Stimulated activated CD4-positive, alpha-beta T cell treated with anti-CD3 and anti-CD28 coated beads, Interleukin-1b, Interleukin-23, amount 100 ng/mL, for 24 hours (primary cell): ENCODE results near the gene ERF.

Experiments
- DNase-seq, 4 experiments: peaks; one replicate each; pipeline ENCODE4 v3.0.0-alpha.2; 2020; ENCODE audit warnings: low read depth in 4 of 4, low spot score in 1 of 4

ERF gene

GRCh38 chr19:42242512-42243409 lies 12.2 kb downstream of the ERF start, which contains the start of gene GSK3A:
Gene GSK3A, minus strand, starts transcription at chr19:42242602. Its CDS starts 137 bp downstream, at chr19:42242465.
- peak; percentile 82 to 93 (median 90) for DNase-seq

- DNase-seq = no peak
Measured at GRCh38 chr19:42242069-42242511, 12.8 kb downstream of the ERF start.

GRCh38 chr19:42241279-42241678 lies 13.6 kb downstream of the ERF start:
- no peak for DNase-seq

GRCh38 chr19:42239544-42240220 lies 15.2 kb downstream of the ERF start:
- no peak for DNase-seq

GRCh38 chr19:42235181-42235580 lies 19.7 kb downstream of the ERF start:
- no peak for DNase-seq

- DNase-seq = no peak
Measured at GRCh38 chr19:42234364-42234763, 20.6 kb downstream of the ERF start.

GRCh38 chr19:42233678-42234292 lies 21.1 kb downstream of the ERF start:
- no peak for DNase-seq

GRCh38 chr19:42233106-42233505 lies 21.8 kb downstream of the ERF start:
- DNase-seq = no peak

- no peak for DNase-seq
Measured at GRCh38 chr19:42232435-42232834, 22.5 kb downstream of the ERF start.

- DNase-seq = no peak
Measured at GRCh38 chr19:42230571-42230970, 24.4 kb downstream of the ERF start.

GRCh38 chr19:42229855-42230351 lies 25.0 kb downstream of the ERF start:
- no peak for DNase-seq

GRCh38 chr19:42229301-42229854 lies 25.6 kb downstream of the ERF start:
- DNase-seq = no peak

- DNase-seq = no peak
Measured at GRCh38 chr19:42228641-42229040, 26.3 kb downstream of the ERF start.

- DNase-seq = no peak
Measured at GRCh38 chr19:42226886-42227285, 28.0 kb downstream of the ERF start.

GRCh38 chr19:42225718-42226292 lies 29.1 kb downstream of the ERF start:
- DNase-seq = no peak

- DNase-seq = no peak
Measured at GRCh38 chr19:42224940-42225717, 29.8 kb downstream of the ERF start.

- no peak for DNase-seq
Measured at GRCh38 chr19:42220751-42221097, 34.2 kb downstream of the ERF start.

- DNase-seq = peak; percentile 79 to 96 (median 93)
Measured at GRCh38 chr19:42219812-42220750, 34.8 kb downstream of the ERF start, which contains the start of gene ZNF526. Gene ZNF526, plus strand, starts transcription at chr19:42220312. Its CDS starts 4,092 bp downstream, at chr19:42224404.
